ENCODE measurements around the gene ALX4.

ALX4 gene

DNA sequence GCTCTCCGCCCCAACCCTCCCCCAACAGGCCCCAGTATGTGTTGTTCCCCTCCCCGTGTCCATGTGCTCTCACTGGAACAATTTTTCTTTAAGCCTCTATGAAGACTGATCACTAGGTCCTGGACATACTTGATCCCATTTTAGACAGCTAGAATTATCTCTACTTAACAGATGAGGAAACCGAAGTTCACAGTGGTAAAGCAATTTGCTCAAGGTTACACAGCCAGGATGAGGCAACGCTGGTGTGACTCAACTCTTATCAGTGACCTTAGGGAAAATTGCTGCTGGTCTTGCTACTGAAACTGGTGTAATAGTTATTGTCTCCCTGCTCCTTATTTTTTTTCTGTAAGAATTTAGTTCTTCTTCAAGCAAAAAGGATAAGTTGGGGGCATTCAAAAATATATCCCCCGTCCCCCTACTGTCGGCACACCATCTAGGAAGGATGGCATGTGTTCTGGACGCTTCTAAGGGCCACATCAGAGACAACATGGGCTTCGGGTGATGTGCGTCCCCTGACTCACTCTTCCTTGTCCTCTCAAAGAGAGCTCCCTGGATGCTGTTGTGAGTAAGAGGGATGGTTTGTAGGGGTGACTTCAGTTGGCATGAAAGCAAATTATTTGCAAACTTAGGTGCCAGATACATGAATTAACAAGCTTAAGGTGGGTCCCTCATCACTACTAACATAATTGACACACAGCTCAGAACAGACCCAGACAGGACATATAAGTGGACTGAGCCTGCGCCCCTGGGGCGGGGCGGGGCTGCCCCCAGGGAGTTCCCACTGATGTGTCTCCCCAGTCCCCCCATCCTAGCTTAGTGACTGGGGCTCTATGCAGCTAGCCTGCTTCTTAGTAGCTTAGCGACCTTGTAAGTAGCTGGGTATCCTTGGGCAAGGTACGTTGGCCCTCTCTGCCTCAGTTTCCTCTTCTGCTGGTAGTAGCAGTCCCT is 23.6 kb upstream of the ALX4 start:
- Histone ChIP-seq H3K4me1 (ENCODE audit: control insufficient read depth, insufficient read depth, low read length) (no peaks in the 10 kb centered on the region), H3K9ac (ENCODE audit: low read length) (no peak overlapping the region), H3K27me3 (ENCODE audit: control insufficient read depth, insufficient read depth, low read length) (peaks cover 14% of the 10 kb centered on the region), H3K36me3 (ENCODE audit: control insufficient read depth, insufficient read depth, low read length) (no peaks in the 10 kb centered on the region), H3K4me3 (ENCODE audit: low read length) (no peak overlapping the region), H3K27ac (ENCODE audit: low read depth, low read length) (no peak overlapping the region)

- Histone ChIP-seq H3K27me3 (ENCODE audit: control insufficient read depth, insufficient read depth, low read length) (peaks cover 23% of the 10 kb centered on the region), H3K27ac (ENCODE audit: low read depth, low read length) (no peak overlapping the region), H3K36me3 (ENCODE audit: control insufficient read depth, insufficient read depth, low read length) (no peaks in the 10 kb centered on the region), H3K4me1 (ENCODE audit: control insufficient read depth, insufficient read depth, low read length) (no peaks in the 10 kb centered on the region), H3K9ac (ENCODE audit: low read length) (no peak overlapping the region), H3K4me3 (ENCODE audit: low read length) (no peak overlapping the region)
Measured at GRCh38 chr11:44332665-44333064, 22.7 kb upstream of the ALX4 start.

DNA sequence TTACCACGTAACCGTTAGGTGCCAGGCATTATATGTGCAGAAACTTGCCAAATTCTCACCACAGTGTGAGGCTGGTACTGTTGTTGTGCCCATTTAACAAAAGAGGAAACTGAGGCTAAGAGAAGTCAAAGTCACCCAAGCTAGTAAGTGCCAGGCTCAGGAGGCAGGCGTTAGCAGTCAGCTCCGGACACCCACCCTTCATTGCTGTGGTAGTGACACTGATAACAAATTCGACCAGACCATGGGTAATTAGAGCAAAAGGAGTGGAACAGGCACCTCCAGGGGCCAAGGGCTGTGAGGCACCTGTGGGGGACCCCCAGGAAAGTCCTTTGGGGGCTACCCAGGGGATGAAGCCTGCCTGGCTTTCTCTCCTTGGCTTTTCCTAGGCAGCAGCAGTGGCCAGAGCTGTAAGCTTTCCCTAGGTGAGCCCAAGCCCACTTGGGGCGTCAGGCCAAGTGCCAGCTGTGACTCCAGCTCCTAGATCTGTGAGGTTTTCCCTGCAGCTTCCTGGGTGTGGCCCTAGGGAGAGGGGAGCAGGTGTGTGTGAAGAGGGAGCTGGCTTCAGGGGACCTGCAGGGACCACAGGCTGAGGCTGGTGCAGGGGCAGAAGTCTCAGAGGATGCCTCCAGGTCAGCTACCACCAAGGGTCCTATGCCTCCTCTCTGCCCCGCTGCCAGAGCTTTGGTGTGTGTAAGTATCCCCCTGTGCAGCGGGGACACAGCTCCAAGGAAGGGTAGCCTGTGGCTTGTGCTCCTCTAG is 19.7 kb upstream of the ALX4 start:
- Histone ChIP-seq H3K27me3 (ENCODE audit: control insufficient read depth, insufficient read depth, low read length) (peaks cover 28% of the 10 kb centered on the region), H3K9ac (ENCODE audit: low read length) (no peak overlapping the region), H3K27ac (ENCODE audit: low read depth, low read length) (no peak overlapping the region), H3K36me3 (ENCODE audit: control insufficient read depth, insufficient read depth, low read length) (no peaks in the 10 kb centered on the region), H3K4me1 (ENCODE audit: control insufficient read depth, insufficient read depth, low read length) (no peaks in the 10 kb centered on the region), H3K4me3 (ENCODE audit: low read length) (no peak overlapping the region)

DNA sequence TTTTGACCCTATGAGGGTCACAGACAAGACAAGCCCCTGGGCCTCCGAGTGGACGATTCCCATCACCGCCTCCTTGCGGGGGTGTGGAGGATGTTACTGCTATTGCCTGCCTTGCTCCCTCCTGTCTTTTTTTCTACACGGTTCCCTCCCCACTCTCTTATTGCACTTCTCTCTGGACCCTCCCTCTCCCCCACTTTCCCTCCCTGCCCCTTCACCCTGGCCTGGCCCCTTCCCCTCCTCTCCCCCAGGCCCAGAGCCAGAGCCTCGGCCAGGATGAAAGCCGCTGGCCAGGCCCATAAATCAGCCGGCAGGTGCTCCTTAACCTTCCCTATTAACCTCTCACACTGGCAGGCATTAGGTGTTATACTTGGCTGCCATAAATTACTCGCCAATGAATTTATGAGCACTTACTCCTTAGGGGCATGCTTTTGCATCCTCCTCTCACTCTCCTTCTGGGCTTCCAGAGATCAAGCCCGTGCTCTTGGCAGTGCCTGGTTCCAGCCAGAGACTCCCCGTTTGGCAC is 18.3 kb upstream of the ALX4 start:
- Histone ChIP-seq H3K9ac (ENCODE audit: low read length) (no peak overlapping the region), H3K4me1 (ENCODE audit: control insufficient read depth, insufficient read depth, low read length) (no peaks in the 10 kb centered on the region), H3K27me3 (ENCODE audit: control insufficient read depth, insufficient read depth, low read length) (peaks cover 26% of the 10 kb centered on the region), H3K36me3 (ENCODE audit: control insufficient read depth, insufficient read depth, low read length) (no peaks in the 10 kb centered on the region), H3K4me3 (ENCODE audit: low read length) (no peak overlapping the region), H3K27ac (ENCODE audit: low read depth, low read length) (no peak overlapping the region)

GRCh38 chr11:44327730-44328129 is 17.8 kb upstream of the ALX4 start:
- Histone ChIP-seq H3K36me3 (ENCODE audit: control insufficient read depth, insufficient read depth, low read length) (no peaks in the 10 kb centered on the region), H3K27me3 (ENCODE audit: control insufficient read depth, insufficient read depth, low read length) (peaks cover 29% of the 10 kb centered on the region), H3K4me1 (ENCODE audit: control insufficient read depth, insufficient read depth, low read length) (no peaks in the 10 kb centered on the region), H3K4me3 (ENCODE audit: low read length) (no peak overlapping the region), H3K9ac (ENCODE audit: low read length) (no peak overlapping the region), H3K27ac (ENCODE audit: low read depth, low read length) (no peak overlapping the region)

GRCh38 chr11:44326615-44327475 is 16.9 kb upstream of the ALX4 start:
- H3K4me3 ChIP-seq (ENCODE audit: low read length), result no peak overlapping the region
- peaks cover 28% of the 10 kb centered on the region for H3K27me3 ChIP-seq (ENCODE audit: control insufficient read depth, insufficient read depth, low read length)
- no peaks in the 10 kb centered on the region for H3K36me3 ChIP-seq (ENCODE audit: control insufficient read depth, insufficient read depth, low read length)
- H3K9ac ChIP-seq (ENCODE audit: low read length), result no peak overlapping the region
- H3K4me1 ChIP-seq (ENCODE audit: control insufficient read depth, insufficient read depth, low read length), result no peaks in the 10 kb centered on the region
- H3K27ac ChIP-seq (ENCODE audit: low read depth, low read length), result no peak overlapping the region

GRCh38 chr11:44325698-44326097 is 15.8 kb upstream of the ALX4 start:
- no peak overlapping the region for H3K27ac ChIP-seq (ENCODE audit: low read depth, low read length)
- peaks cover 33% of the 10 kb centered on the region for H3K27me3 ChIP-seq (ENCODE audit: control insufficient read depth, insufficient read depth, low read length)
- no peaks in the 10 kb centered on the region for H3K4me1 ChIP-seq (ENCODE audit: control insufficient read depth, insufficient read depth, low read length)
- no peak overlapping the region for H3K9ac ChIP-seq (ENCODE audit: low read length)
- no peaks in the 10 kb centered on the region for H3K36me3 ChIP-seq (ENCODE audit: control insufficient read depth, insufficient read depth, low read length)
- no peak overlapping the region for H3K4me3 ChIP-seq (ENCODE audit: low read length)

GRCh38 chr11:44324749-44325525 is 15.0 kb upstream of the ALX4 start:
- H3K9ac ChIP-seq (ENCODE audit: low read length), result no peak overlapping the region
- no peaks in the 10 kb centered on the region for H3K4me1 ChIP-seq (ENCODE audit: control insufficient read depth, insufficient read depth, low read length)
- H3K27me3 ChIP-seq (ENCODE audit: control insufficient read depth, insufficient read depth, low read length), result peaks cover 37% of the 10 kb centered on the region
- no peak overlapping the region for H3K4me3 ChIP-seq (ENCODE audit: low read length)
- no peak overlapping the region for H3K27ac ChIP-seq (ENCODE audit: low read depth, low read length)
- H3K36me3 ChIP-seq (ENCODE audit: control insufficient read depth, insufficient read depth, low read length), result no peaks in the 10 kb centered on the region

DNA sequence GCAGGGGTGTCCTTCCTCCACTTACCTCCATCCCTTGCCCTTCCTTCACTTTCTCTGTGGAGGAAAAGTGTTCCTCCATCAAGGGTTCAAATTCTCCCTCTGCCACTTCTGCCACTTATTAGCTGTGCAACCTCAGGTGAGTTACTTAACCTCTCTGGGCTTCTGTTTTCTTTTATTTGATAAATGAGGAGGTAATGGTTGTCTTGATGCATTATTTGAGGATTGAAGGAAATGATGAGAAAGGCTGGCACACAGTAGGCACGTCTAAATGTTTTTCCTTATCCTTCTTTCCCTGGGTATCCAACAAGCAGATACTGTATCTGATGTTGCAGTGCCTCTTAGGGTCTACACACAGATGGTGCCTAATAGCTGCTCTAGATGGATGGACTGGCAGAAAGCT is 14.3 kb upstream of the ALX4 start:
- H3K9ac ChIP-seq (ENCODE audit: low read length), result no peak overlapping the region
- H3K36me3 ChIP-seq (ENCODE audit: control insufficient read depth, insufficient read depth, low read length), result no peaks in the 10 kb centered on the region
- no peak overlapping the region for H3K4me3 ChIP-seq (ENCODE audit: low read length)
- H3K4me1 ChIP-seq (ENCODE audit: control insufficient read depth, insufficient read depth, low read length), result no peaks in the 10 kb centered on the region
- H3K27ac ChIP-seq (ENCODE audit: low read depth, low read length), result no peak overlapping the region
- peaks cover 36% of the 10 kb centered on the region for H3K27me3 ChIP-seq (ENCODE audit: control insufficient read depth, insufficient read depth, low read length)

- Histone ChIP-seq H3K4me3 (ENCODE audit: low read length) (no peak overlapping the region), H3K36me3 (ENCODE audit: control insufficient read depth, insufficient read depth, low read length) (no peaks in the 10 kb centered on the region), H3K27me3 (ENCODE audit: control insufficient read depth, insufficient read depth, low read length) (peaks cover 47% of the 10 kb centered on the region), H3K4me1 (ENCODE audit: control insufficient read depth, insufficient read depth, low read length) (no peaks in the 10 kb centered on the region), H3K27ac (ENCODE audit: low read depth, low read length) (no peak overlapping the region), H3K9ac (ENCODE audit: low read length) (no peak overlapping the region)
Measured at GRCh38 chr11:44322243-44322642, 12.3 kb upstream of the ALX4 start.

DNA sequence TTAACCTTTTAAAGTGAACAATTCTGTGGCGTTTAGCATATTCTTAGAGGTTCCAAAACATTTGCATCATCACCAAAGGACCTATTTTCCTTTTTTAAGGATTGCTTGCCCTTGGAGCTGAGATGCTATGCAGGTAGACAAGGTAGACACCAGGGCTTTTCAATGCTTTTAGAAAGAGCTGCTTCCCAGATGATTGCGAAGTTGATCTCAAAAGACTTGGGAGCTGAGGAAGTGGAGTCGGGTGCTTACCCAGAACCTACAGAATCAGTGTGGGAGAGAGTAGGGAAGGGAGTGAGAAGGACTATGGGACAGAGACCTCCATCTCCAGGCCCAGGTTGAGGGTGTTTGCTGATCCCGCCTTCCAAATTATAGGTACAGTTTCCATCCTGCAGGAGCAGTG is 11.1 kb upstream of the ALX4 start:
- H3K27ac ChIP-seq (ENCODE audit: low read depth, low read length), result no peak overlapping the region
- H3K4me3 ChIP-seq (ENCODE audit: low read length), result no peak overlapping the region
- H3K4me1 ChIP-seq (ENCODE audit: control insufficient read depth, insufficient read depth, low read length), result peaks cover 7% of the 10 kb centered on the region
- no peak overlapping the region for H3K9ac ChIP-seq (ENCODE audit: low read length)
- peaks cover 52% of the 10 kb centered on the region for H3K27me3 ChIP-seq (ENCODE audit: control insufficient read depth, insufficient read depth, low read length)
- no peaks in the 10 kb centered on the region for H3K36me3 ChIP-seq (ENCODE audit: control insufficient read depth, insufficient read depth, low read length)
